Measurements from ENCODE around the gene UROC1. TPM values are rescaled to one million over a fixed set of nuclear protein-coding genes. Genes with fewer than 3 reads are reported as not detected.

UROC1 gene
- total RNA-seq, 2 experiments from 2014 or later: not detected

GRCh38 chr3:126475413-126476114 lies 42.0 kb downstream of the UROC1 start, which contains the start of gene ZXDC:
TSS of gene ZXDC (minus strand) at chr3:126475891. CDS start at chr3:126475865, 26 bp downstream.
- H3K27ac ChIP-seq (ENCODE audit: low read depth in 1 of 2, low read length in 2 of 2): peak within 1 kb of the TSS; percentile 23 to 77
- ATAC-seq (ENCODE audit: poor library complexity) (peak; percentile 75), DNase-seq (peak; percentile 80 to 97 (median 94))
- POLR2A ChIA-PET: interaction anchor here (0.6 to 2.6 kb wide), 6 partner anchors 23 to 1473 kb away, joined by 3 to 7 read pairs (median 4); partner anchors contain the start of genes KLF15 and SLC41A3
- peak within 1 kb of the TSS; percentile 74 for H3K4me3 ChIP-seq (ENCODE audit: low read length)
- peaks cover 21% of the 10 kb centered on the region for H3K36me3 ChIP-seq (ENCODE audit: insufficient read depth, low read length)
- peak within 1 kb of the TSS; percentile 94 for H3K27ac Mint-ChIP-seq
- no peak for TF ChIP-seq CTCF (IDR thresholded peaks at IDR 0.05)
- peaks cover 41% of the 10 kb centered on the region for H3K4me1 ChIP-seq (ENCODE audit: insufficient read depth, low read length)
- peak within 1 kb of the TSS; percentile 95 for H3K4me3 Mint-ChIP-seq
- intact Hi-C loops (cut with DNase I, micrococcal nuclease): loop anchor here (2.0 to 10.0 kb wide), 13 partner anchors 118 to 1751 kb away; partner anchors contain the start of genes ABTB1 (in 1 of the 2), CHCHD6 (in 1 of the 2), EEFSEC (in 1 of the 2) and HEG1 (in 1 of the 2)
- peaks cover 51% of the 10 kb centered on the region for H3K4me1 Mint-ChIP-seq (ENCODE audit: low read depth)
- H3K9me3 ChIP-seq (ENCODE audit: control insufficient read depth in 1 of 2, insufficient read depth in 1 of 2, low read length in 2 of 2): no peaks in the 10 kb centered on the region
- CTCF ChIA-PET: interaction anchor here (1.4 kb wide), 1 partner anchor 10 kb away, joined by 4 read pairs; no protein-coding TSS in a partner anchor
- no peaks in the 10 kb centered on the region for H3K27me3 ChIP-seq (ENCODE audit: control insufficient read depth in 1 of 2, insufficient read depth in 2 of 2, low read length in 2 of 2)
- peaks cover 38% of the 10 kb centered on the region for H3K36me3 Mint-ChIP-seq (ENCODE audit: low read depth)
- no peaks in the 10 kb centered on the region for H3K9me3 Mint-ChIP-seq
- no peaks in the 10 kb centered on the region for H3K27me3 Mint-ChIP-seq

GRCh38 chr3:126474498-126475412 lies 42.8 kb downstream of the UROC1 start:
- H3K27me3 Mint-ChIP-seq: no peaks in the 10 kb centered on the region
- H3K36me3 ChIP-seq (ENCODE audit: insufficient read depth, low read length): peaks cover 29% of the 10 kb centered on the region
- H3K4me3 Mint-ChIP-seq: peak overlapping the region; percentile 95
- H3K27me3 ChIP-seq (ENCODE audit: control insufficient read depth in 1 of 2, insufficient read depth in 2 of 2, low read length in 2 of 2): no peaks in the 10 kb centered on the region
- peaks cover 57% of the 10 kb centered on the region for H3K4me1 Mint-ChIP-seq (ENCODE audit: low read depth)
- CTCF ChIA-PET: interaction anchor here (1.4 kb wide), 1 partner anchor 9 kb away, joined by 4 read pairs; no protein-coding TSS in a partner anchor
- no peak for TF ChIP-seq CTCF (IDR thresholded peaks at IDR 0.05)
- POLR2A ChIA-PET: interaction anchor here (0.6 to 2.6 kb wide), 4 partner anchors 117 to 1472 kb away, joined by 3 to 7 read pairs (median 4); partner anchors contain the start of genes KLF15 and SLC41A3
- no peak overlapping the region for H3K27ac ChIP-seq (ENCODE audit: low read depth in 1 of 2, low read length in 2 of 2)
- intact Hi-C loops (cut with DNase I, micrococcal nuclease): loop anchor here (5.0 to 10.0 kb wide), 11 partner anchors 117 to 1750 kb away; partner anchors contain the start of genes ABTB1 (in 1 of the 2), EEFSEC (in 1 of the 2), HEG1 (in 1 of the 2) and KLF15 (in 1 of the 2)
- H3K4me1 ChIP-seq (ENCODE audit: insufficient read depth, low read length): peaks cover 43% of the 10 kb centered on the region
- no peaks in the 10 kb centered on the region for H3K9me3 Mint-ChIP-seq
- peak overlapping the region; percentile 70 for H3K4me3 ChIP-seq (ENCODE audit: low read length)
- peaks cover 46% of the 10 kb centered on the region for H3K36me3 Mint-ChIP-seq (ENCODE audit: low read depth)
- DNase-seq (peak in 11 of 14 experiments; percentile 4 to 67 (median 21)), ATAC-seq (ENCODE audit: poor library complexity) (peak; percentile 1)
- H3K27ac Mint-ChIP-seq: peak overlapping the region; percentile 94
- no peaks in the 10 kb centered on the region for H3K9me3 ChIP-seq (ENCODE audit: control insufficient read depth in 1 of 2, insufficient read depth in 1 of 2, low read length in 2 of 2)

All from CD4-positive, alpha-beta T cell (primary cell).